BJ (cell line): ENCODE results near the gene FHDC1. TPM values are rescaled to one million over a fixed set of nuclear protein-coding genes. Genes with fewer than 3 reads are reported as not detected.

Source experiments
- CTCF ChIA-PET: fragments of 350-600 bp; formaldehyde crosslinking; extraction: SDS; loops from one replicate; lab custom pipeline; 2021; ENCODE audit warnings: antibody characterized with exemption, inconsistent platforms; lab: Yijun Ruan, JAX
- POLR2A ChIA-PET: fragments of 300-600 bp; sonication (Branson Sonifier 250); formaldehyde crosslinking; extraction: SDS; loops from one replicate; lab custom pipeline; 2021; ENCODE audit warnings: antibody characterized with exemption; lab: Charles Lee
- DNase-seq: peaks from one replicate; pipeline ENCODE4 v3.0.0-alpha.2; 2011; ENCODE audit warnings: low read depth
- H3K27me3 ChIP-seq: 2 replicates; pipeline ENCODE4 v1.6.0; 2011; ENCODE audit warnings: low read length; ENCODE audit not compliant: control insufficient read depth, insufficient read depth
- H3K36me3 ChIP-seq: 2 replicates; pipeline ENCODE4 v1.5.1; 2011; ENCODE audit warnings: low read length; ENCODE audit not compliant: control insufficient read depth, insufficient read depth
- H3K4me3 ChIP-seq: 2 replicates; pipeline ENCODE4 v1.5.1; 2011; ENCODE audit warnings: low read depth, mild to moderate bottlenecking, control low read depth, low read length
- CTCF ChIP-seq: IDR thresholded peaks from 2 replicates; pipeline ENCODE4 v1.5.1; 2011; ENCODE audit warnings: low read depth, mild to moderate bottlenecking, control low read depth, inconsistent platforms, low read length, moderate library complexity; ENCODE audit not compliant: insufficient read depth
- polyA plus RNA-seq: library from polyadenylated mRNA; depleted of rRNA; stranded (reverse); fragments of >200 nt; gene quantifications from 2 replicates; pipeline ENCODE4 v1.2.3, GENCODE V29; 2011

Gene FHDC1
- polyA plus RNA-seq, 1 experiment, result 0.17 TPM

- CTCF ChIA-PET, result no interaction called here
- POLR2A ChIA-PET, result no interaction called here
- no peak for DNase-seq
- Histone ChIP-seq H3K4me3 (no peak overlapping the region), H3K27me3 (peaks cover 1% of the 10 kb centered on the region; the same call in 1 of the 2 replicates), H3K36me3 (no peaks in the 10 kb centered on the region)
- TF ChIP-seq CTCF, result no peak
These were observed 82.6 kb downstream of the FHDC1 start for GRCh38 chr4:153018684-153019083.

GRCh38 chr4:153019906-153020305, 83.8 kb downstream of the FHDC1 start:
- Histone ChIP-seq H3K4me3 (no peak overlapping the region), H3K36me3 (no peaks in the 10 kb centered on the region), H3K27me3 (peaks cover 6% of the 10 kb centered on the region)
- ChIA-PET CTCF (interaction anchor here (1.6 kb wide), 1 partner anchor 15 kb away, joined by 4 read pairs; no protein-coding TSS in a partner anchor), POLR2A (no interaction called here)
- DNase-seq, result no peak
- no peak for TF ChIP-seq CTCF

GRCh38 chr4:153020457-153020856, 84.3 kb downstream of the FHDC1 start:
- Histone ChIP-seq H3K36me3 (no peaks in the 10 kb centered on the region), H3K4me3 (no peak overlapping the region), H3K27me3 (peaks cover 6% of the 10 kb centered on the region)
- no peak for TF ChIP-seq CTCF
- ChIA-PET POLR2A (no interaction called here), CTCF (interaction anchor here (1.6 kb wide), 1 partner anchor 16 kb away, joined by 4 read pairs; no protein-coding TSS in a partner anchor)
- DNase-seq, result no peak

GRCh38 chr4:153021276-153021675, 85.2 kb downstream of the FHDC1 start:
- no peak for TF ChIP-seq CTCF
- no peak for DNase-seq
- POLR2A ChIA-PET, result no interaction called here
- Histone ChIP-seq H3K4me3 (no peak overlapping the region), H3K36me3 (no peaks in the 10 kb centered on the region), H3K27me3 (peaks cover 6% of the 10 kb centered on the region)
- CTCF ChIA-PET, result no interaction called here

GRCh38 chr4:153022241-153022715, 86.2 kb downstream of the FHDC1 start:
- POLR2A ChIA-PET, result no interaction called here

More at GRCh38 chr4:153022241-153022715, 86.2 kb downstream of the FHDC1 start:
- Histone ChIP-seq H3K27me3 (peaks cover 6% of the 10 kb centered on the region), H3K36me3 (no peaks in the 10 kb centered on the region), H3K4me3 (no peak overlapping the region)
- no peak for TF ChIP-seq CTCF
- no peak for DNase-seq
- CTCF ChIA-PET, result no interaction called here
